ENCODE measurements around the gene XIRP2. TPM values are rescaled to one million over a fixed set of nuclear protein-coding genes. Genes with fewer than 3 reads are reported as not detected.

The XIRP2 gene
- total RNA-seq, 1 experiment from 2014 or later = not detected

GRCh38 chr2:167293943-167294775 is 405.9 kb downstream of the XIRP2 start:
- Mint-ChIP-seq H3K4me1 (ENCODE audit: insufficient read depth, unreplicated experiment) (peaks cover 12% of the 10 kb centered on the region), H3K9me3 (ENCODE audit: unreplicated experiment) (no peaks in the 10 kb centered on the region), H3K27ac (ENCODE audit: low read depth, unreplicated experiment) (no peak overlapping the region), H3K27me3 (ENCODE audit: insufficient read depth, unreplicated experiment) (peaks cover 94% of the 10 kb centered on the region), H3K4me3 (ENCODE audit: unreplicated experiment) (peak overlapping the region; percentile 73), H3K36me3 (ENCODE audit: insufficient read depth, unreplicated experiment) (no peaks in the 10 kb centered on the region)
- CTCF ChIA-PET = interaction anchor here (0.6 to 2.5 kb wide), 5 partner anchors 29 to 825 kb away, joined by 3 to 8 read pairs (median 4); no protein-coding TSS in a partner anchor
- intact Hi-C loops (cut with micrococcal nuclease) = no loop called here
- no TSS peak for BruUV-seq (replicated peaks)
- POLR2A ChIA-PET = interaction anchor here (0.6 to 0.7 kb wide), 3 partner anchors 21 to 849 kb away, joined by 3 to 4 read pairs (median 3); no protein-coding TSS in a partner anchor
- no peak for TF ChIP-seq CTCF (IDR thresholded peaks at IDR 0.05; ENCODE audit: unreplicated experiment)
- no peak for DNase-seq (ENCODE audit: unreplicated experiment)

- ChIA-PET POLR2A (interaction anchor here (0.7 kb wide), 1 partner anchor 849 kb away, joined by 3 read pairs; no protein-coding TSS in a partner anchor), CTCF (interaction anchor here (0.6 to 2.5 kb wide), 4 partner anchors 30 to 824 kb away, joined by 3 to 8 read pairs (median 4); no protein-coding TSS in a partner anchor)
- peaks cover 89% of the 10 kb centered on the region for H3K27me3 Mint-ChIP-seq (ENCODE audit: insufficient read depth, unreplicated experiment)
- peaks cover 12% of the 10 kb centered on the region for H3K4me1 Mint-ChIP-seq (ENCODE audit: insufficient read depth, unreplicated experiment)
- H3K9me3 Mint-ChIP-seq (ENCODE audit: unreplicated experiment) = no peaks in the 10 kb centered on the region
- DNase-seq (ENCODE audit: unreplicated experiment) = peak; percentile 23
- H3K36me3 Mint-ChIP-seq (ENCODE audit: insufficient read depth, unreplicated experiment) = no peaks in the 10 kb centered on the region
- no peak for TF ChIP-seq CTCF (IDR thresholded peaks at IDR 0.05; ENCODE audit: unreplicated experiment)
- intact Hi-C loops (cut with micrococcal nuclease) = no loop called here
- no peak overlapping the region for H3K27ac Mint-ChIP-seq (ENCODE audit: low read depth, unreplicated experiment)
- peak overlapping the region; percentile 71 for H3K4me3 Mint-ChIP-seq (ENCODE audit: unreplicated experiment)
- no TSS peak for BruUV-seq (replicated peaks)
Measured at GRCh38 chr2:167294776-167295140, 406.5 kb downstream of the XIRP2 start.

GRCh38 chr2:167297292-167297691 is 409.0 kb downstream of the XIRP2 start:
- BruUV-seq (replicated peaks) = no TSS peak
- no peaks in the 10 kb centered on the region for H3K9me3 Mint-ChIP-seq (ENCODE audit: unreplicated experiment)
- peaks cover 12% of the 10 kb centered on the region for H3K4me1 Mint-ChIP-seq (ENCODE audit: insufficient read depth, unreplicated experiment)
- H3K4me3 Mint-ChIP-seq (ENCODE audit: unreplicated experiment) = no peak overlapping the region
- intact Hi-C loops (cut with micrococcal nuclease) = no loop called here
- ChIA-PET POLR2A (no interaction called here), CTCF (interaction anchor here (0.6 to 0.7 kb wide), 2 partner anchors 111 to 1461 kb away, joined by 3 to 4 read pairs; no protein-coding TSS in a partner anchor)
- H3K27ac Mint-ChIP-seq (ENCODE audit: low read depth, unreplicated experiment) = no peak overlapping the region
- no peak for TF ChIP-seq CTCF (IDR thresholded peaks at IDR 0.05; ENCODE audit: unreplicated experiment)
- no peaks in the 10 kb centered on the region for H3K36me3 Mint-ChIP-seq (ENCODE audit: insufficient read depth, unreplicated experiment)
- DNase-seq (ENCODE audit: unreplicated experiment) = no peak
- peaks cover 76% of the 10 kb centered on the region for H3K27me3 Mint-ChIP-seq (ENCODE audit: insufficient read depth, unreplicated experiment)

- intact Hi-C loops (cut with micrococcal nuclease) = no loop called here
Measured at GRCh38 chr2:167298017-167298416, 409.7 kb downstream of the XIRP2 start.

More at GRCh38 chr2:167298017-167298416, 409.7 kb downstream of the XIRP2 start:
- no peak for DNase-seq (ENCODE audit: unreplicated experiment)
- no peaks in the 10 kb centered on the region for H3K36me3 Mint-ChIP-seq (ENCODE audit: insufficient read depth, unreplicated experiment)
- no peaks in the 10 kb centered on the region for H3K9me3 Mint-ChIP-seq (ENCODE audit: unreplicated experiment)
- peaks cover 12% of the 10 kb centered on the region for H3K4me1 Mint-ChIP-seq (ENCODE audit: insufficient read depth, unreplicated experiment)
- ChIA-PET POLR2A (no interaction called here), CTCF (interaction anchor here (0.6 to 0.7 kb wide), 2 partner anchors 57 to 342 kb away, joined by 3 read pairs; no protein-coding TSS in a partner anchor)
- no peak overlapping the region for H3K27ac Mint-ChIP-seq (ENCODE audit: low read depth, unreplicated experiment)
- H3K27me3 Mint-ChIP-seq (ENCODE audit: insufficient read depth, unreplicated experiment) = peaks cover 77% of the 10 kb centered on the region
- BruUV-seq (replicated peaks) = no TSS peak
- no peak overlapping the region for H3K4me3 Mint-ChIP-seq (ENCODE audit: unreplicated experiment)
- no peak for TF ChIP-seq CTCF (IDR thresholded peaks at IDR 0.05; ENCODE audit: unreplicated experiment)

Measured in MCF 10A (cell line).